ENCODE data around the gene BRPF3. TPM values are rescaled to one million over a fixed set of nuclear protein-coding genes. Genes with fewer than 3 reads are reported as not detected.

Gene BRPF3
- total and polyA plus RNA-seq, 2 experiments from 2014 or later: 15.9 to 17.3 TPM

DNA sequence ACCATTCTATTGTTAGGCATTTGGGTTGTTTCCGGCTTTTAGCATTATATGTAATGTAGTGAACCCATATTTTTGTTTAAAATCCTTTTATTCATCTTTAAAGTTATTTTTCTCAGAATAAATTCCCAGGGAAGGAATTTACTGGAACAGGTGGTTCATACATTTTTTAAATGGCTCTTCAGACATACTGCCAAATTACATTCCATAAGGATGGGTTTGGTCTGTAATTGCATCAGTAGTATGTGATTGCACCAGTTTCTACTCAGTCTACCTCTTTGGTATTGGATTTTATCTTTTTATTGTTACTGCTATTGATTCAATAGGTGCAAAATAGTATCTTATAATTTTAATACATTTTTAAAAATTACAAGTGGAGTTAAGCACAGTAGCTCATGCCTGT lies 27.2 kb downstream of the BRPF3 start:
- no peak overlapping the region for H3K4me3 ChIP-seq
- peaks cover 8% of the 10 kb centered on the region for H3K4me1 ChIP-seq (ENCODE audit: low read depth)
- no peaks in the 10 kb centered on the region for H3K27me3 ChIP-seq
- H3K36me3 ChIP-seq: peaks cover 56% of the 10 kb centered on the region
- no peak overlapping the region for H3K27ac ChIP-seq
- peak in 1 of 2 donors; percentile 22 for DNase-seq (ENCODE audit: low read depth in 1 of 2, low spot score in 1 of 2)
- H3K9me3 ChIP-seq (ENCODE audit: low read depth): no peaks in the 10 kb centered on the region
- TF ChIP-seq, protein P1, sequence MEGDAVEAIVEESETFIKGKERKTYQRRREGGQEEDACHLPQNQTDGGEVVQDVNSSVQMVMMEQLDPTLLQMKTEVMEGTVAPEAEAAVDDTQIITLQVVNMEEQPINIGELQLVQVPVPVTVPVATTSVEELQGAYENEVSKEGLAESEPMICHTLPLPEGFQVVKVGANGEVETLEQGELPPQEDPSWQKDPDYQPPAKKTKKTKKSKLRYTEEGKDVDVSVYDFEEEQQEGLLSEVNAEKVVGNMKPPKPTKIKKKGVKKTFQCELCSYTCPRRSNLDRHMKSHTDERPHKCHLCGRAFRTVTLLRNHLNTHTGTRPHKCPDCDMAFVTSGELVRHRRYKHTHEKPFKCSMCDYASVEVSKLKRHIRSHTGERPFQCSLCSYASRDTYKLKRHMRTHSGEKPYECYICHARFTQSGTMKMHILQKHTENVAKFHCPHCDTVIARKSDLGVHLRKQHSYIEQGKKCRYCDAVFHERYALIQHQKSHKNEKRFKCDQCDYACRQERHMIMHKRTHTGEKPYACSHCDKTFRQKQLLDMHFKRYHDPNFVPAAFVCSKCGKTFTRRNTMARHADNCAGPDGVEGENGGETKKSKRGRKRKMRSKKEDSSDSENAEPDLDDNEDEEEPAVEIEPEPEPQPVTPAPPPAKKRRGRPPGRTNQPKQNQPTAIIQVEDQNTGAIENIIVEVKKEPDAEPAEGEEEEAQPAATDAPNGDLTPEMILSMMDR (IDR thresholded peaks at IDR 0.05; ENCODE audit: low read depth, low read length): no peak

DNA sequence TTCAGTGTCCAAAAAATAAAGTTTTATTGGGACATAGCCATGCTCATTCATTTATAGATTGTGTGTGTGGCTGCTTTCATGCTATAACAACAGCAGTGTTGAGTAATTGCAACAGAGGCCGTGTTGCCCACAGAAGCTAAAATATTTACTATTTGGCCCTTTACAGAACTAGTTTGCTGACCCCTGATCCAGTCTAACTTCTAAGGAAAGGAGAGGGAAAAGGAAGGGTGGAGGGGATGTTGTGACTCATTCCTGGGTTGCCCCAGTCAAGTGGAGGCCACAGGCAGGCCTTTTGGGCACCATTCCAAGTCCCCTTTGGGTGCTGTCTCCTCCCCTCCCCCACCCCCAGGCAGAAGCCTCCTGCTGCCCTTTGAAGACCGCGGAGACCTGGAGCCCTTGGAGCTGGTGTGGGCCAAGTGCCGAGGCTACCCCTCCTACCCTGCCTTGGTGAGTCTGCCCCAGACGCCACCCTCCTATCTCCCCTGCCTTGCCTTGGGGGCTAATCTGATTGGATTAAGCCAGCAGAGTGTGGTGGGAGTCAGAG lies 28.4 kb downstream of the BRPF3 start:
- Histone ChIP-seq H3K9me3 (ENCODE audit: low read depth) (no peaks in the 10 kb centered on the region), H3K27ac (peak overlapping the region; percentile 3), H3K4me3 (no peak overlapping the region), H3K36me3 (peaks cover 50% of the 10 kb centered on the region), H3K27me3 (no peaks in the 10 kb centered on the region), H3K4me1 (ENCODE audit: low read depth) (peaks cover 8% of the 10 kb centered on the region)
- DNase-seq (ENCODE audit: low read depth in 1 of 2, low spot score in 1 of 2): peak in 1 of 2 donors; percentile 61
- TF ChIP-seq, protein P1 (IDR thresholded peaks at IDR 0.05; ENCODE audit: low read depth, low read length): no peak

DNA sequence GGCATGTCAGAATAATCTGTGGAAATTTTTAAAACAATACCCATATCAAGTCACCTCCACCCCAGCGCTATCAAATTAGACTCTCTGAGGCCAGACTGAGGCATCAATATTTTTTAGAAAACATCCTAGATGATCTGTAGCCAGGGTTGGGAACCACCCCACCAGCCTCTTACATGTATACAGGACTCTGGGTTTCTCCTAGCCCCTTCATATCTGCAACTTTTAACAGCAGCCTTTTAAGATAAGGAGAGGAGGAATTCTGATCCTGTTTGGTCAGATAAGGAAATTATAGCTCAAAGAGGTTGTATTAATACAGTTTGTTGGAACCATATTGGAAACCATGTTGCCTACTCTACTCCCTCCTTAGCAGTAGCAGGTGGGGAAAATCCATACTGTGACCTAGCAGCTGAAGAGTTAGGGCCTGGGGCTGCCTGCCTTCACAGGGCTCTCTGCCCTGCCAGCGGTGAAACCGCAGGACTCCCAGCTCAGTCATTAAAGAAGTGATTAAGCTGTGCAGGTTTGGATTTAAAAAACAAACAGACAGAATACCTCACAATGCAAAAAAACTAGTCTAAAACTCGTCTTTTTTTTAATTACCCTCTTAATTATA lies 30.0 kb downstream of the BRPF3 start:
- TF ChIP-seq, protein P1 (IDR thresholded peaks at IDR 0.05; ENCODE audit: low read depth, low read length): no peak
- Histone ChIP-seq H3K4me1 (ENCODE audit: low read depth) (peaks cover 8% of the 10 kb centered on the region), H3K4me3 (no peak overlapping the region), H3K27ac (no peak overlapping the region), H3K9me3 (ENCODE audit: low read depth) (no peaks in the 10 kb centered on the region), H3K36me3 (peaks cover 55% of the 10 kb centered on the region), H3K27me3 (no peaks in the 10 kb centered on the region)
- no peak for DNase-seq (ENCODE audit: low read depth in 1 of 2, low spot score in 1 of 2)

GRCh38 chr6:36227379-36228228 lies 31.1 kb downstream of the BRPF3 start:
- Histone ChIP-seq H3K4me3 (no peak overlapping the region), H3K27me3 (no peaks in the 10 kb centered on the region), H3K36me3 (peaks cover 51% of the 10 kb centered on the region), H3K4me1 (ENCODE audit: low read depth) (peaks cover 8% of the 10 kb centered on the region), H3K27ac (peak overlapping the region; percentile 25), H3K9me3 (ENCODE audit: low read depth) (no peaks in the 10 kb centered on the region)
- no peak for DNase-seq (ENCODE audit: low read depth in 1 of 2, low spot score in 1 of 2)
- TF ChIP-seq, protein P1 (IDR thresholded peaks at IDR 0.05; ENCODE audit: low read depth, low read length): no peak

GRCh38 chr6:36229223-36229622 lies 32.7 kb downstream of the BRPF3 start:
- Histone ChIP-seq H3K4me1 (ENCODE audit: low read depth) (peaks cover 8% of the 10 kb centered on the region), H3K27me3 (no peaks in the 10 kb centered on the region), H3K9me3 (ENCODE audit: low read depth) (no peaks in the 10 kb centered on the region), H3K4me3 (no peak overlapping the region), H3K27ac (no peak overlapping the region), H3K36me3 (peaks cover 45% of the 10 kb centered on the region)
- DNase-seq (ENCODE audit: low read depth in 1 of 2, low spot score in 1 of 2): no peak
- TF ChIP-seq, protein P1 (IDR thresholded peaks at IDR 0.05; ENCODE audit: low read depth, low read length): no peak
